ENCODE results near the gene TRIOBP. TPM values are rescaled to one million over a fixed set of nuclear protein-coding genes. Genes with fewer than 3 reads are reported as not detected.

TRIOBP gene
- total and polyA plus RNA-seq, 2 donors from 2014 or later, result 32.1 to 125 TPM

DNA sequence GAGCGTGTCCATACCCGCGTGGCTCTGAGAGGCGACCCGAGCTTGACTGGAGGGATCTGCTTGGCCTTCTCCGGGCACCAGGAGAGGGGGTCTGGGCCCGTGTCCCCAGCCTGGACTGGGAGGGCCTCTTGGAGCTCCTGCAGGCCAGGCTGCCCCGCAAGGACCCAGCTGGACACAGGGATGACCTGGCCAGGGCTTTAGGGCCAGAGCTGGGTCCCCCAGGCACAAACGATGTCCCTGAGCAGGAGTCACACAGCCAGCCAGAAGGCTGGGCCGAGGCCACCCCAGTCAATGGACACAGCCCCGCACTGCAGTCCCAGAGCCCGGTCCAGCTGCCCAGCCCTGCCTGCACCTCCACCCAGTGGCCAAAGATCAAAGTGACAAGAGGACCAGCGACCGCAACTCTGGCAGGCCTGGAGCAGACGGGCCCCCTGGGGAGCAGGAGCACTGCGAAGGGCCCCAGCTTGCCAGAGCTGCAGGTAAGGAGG lies 38.2 kb downstream of the TRIOBP start:
- Histone ChIP-seq H3K9me3 (ENCODE audit: control insufficient read depth in 2 of 3, insufficient read depth in 1 of 3, low read length in 3 of 3) (no peaks in the 10 kb centered on the region), H3K4me3 (ENCODE audit: low read length in 3 of 3) (no peak overlapping the region), H3K27me3 (ENCODE audit: control insufficient read depth, insufficient read depth, low read length) (no peaks in the 10 kb centered on the region), H3K9ac (ENCODE audit: low read length in 3 of 3) (no peak overlapping the region), H3K4me1 (ENCODE audit: control insufficient read depth in 2 of 3, insufficient read depth in 2 of 3, low read depth in 1 of 3, low read length in 3 of 3) (peaks cover 0 to 2% (median 0%) of the 10 kb centered on the region in 3 donors), H3K27ac (ENCODE audit: low read depth in 2 of 2, low read length in 2 of 2) (no peak overlapping the region), H3K36me3 (ENCODE audit: control insufficient read depth in 2 of 3, insufficient read depth in 3 of 3, low read length in 3 of 3) (no peaks in the 10 kb centered on the region)
- FAIRE-seq (no peak), DNase-seq (peak in 4 of 5 donors; percentile 47 to 73 (median 60))
- TF ChIP-seq, protein P1, sequence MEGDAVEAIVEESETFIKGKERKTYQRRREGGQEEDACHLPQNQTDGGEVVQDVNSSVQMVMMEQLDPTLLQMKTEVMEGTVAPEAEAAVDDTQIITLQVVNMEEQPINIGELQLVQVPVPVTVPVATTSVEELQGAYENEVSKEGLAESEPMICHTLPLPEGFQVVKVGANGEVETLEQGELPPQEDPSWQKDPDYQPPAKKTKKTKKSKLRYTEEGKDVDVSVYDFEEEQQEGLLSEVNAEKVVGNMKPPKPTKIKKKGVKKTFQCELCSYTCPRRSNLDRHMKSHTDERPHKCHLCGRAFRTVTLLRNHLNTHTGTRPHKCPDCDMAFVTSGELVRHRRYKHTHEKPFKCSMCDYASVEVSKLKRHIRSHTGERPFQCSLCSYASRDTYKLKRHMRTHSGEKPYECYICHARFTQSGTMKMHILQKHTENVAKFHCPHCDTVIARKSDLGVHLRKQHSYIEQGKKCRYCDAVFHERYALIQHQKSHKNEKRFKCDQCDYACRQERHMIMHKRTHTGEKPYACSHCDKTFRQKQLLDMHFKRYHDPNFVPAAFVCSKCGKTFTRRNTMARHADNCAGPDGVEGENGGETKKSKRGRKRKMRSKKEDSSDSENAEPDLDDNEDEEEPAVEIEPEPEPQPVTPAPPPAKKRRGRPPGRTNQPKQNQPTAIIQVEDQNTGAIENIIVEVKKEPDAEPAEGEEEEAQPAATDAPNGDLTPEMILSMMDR (IDR thresholded peaks at IDR 0.05; ENCODE audit: borderline replicate concordance, extremely low read depth, insufficient read depth), result peak; percentile 47
- intact Hi-C loops (cut with DNase I), result no loop called here

DNA sequence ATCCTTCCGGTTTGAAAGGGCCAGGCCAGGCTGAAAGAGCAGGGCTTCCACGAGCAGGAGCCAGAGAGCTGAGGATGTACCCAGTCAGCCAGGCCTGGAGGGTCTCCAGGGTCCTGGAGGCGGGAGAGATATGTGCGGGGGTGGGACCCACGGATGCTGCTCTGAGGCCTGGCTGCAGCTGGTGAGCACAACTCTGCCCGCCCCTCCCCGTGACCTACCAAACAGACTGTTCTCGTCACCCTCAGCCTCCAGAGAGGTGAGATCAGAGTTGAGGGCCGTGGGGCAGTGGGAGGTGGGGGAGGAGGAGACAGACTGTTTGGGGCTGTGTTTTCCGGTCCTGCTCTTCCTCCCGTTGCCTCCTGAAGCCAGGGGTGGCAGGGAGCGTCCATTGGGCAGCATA lies 42.2 kb downstream of the TRIOBP start:
- DNase-seq (peak; percentile 85 to 93 (median 89)), FAIRE-seq (no peak)
- TF ChIP-seq, protein P1 (IDR thresholded peaks at IDR 0.05; ENCODE audit: borderline replicate concordance, extremely low read depth, insufficient read depth), result no peak
- intact Hi-C loops (cut with DNase I), result no loop called here
- H3K4me3 ChIP-seq (ENCODE audit: low read length in 3 of 3), result no peak overlapping the region
- H3K9me3 ChIP-seq (ENCODE audit: control insufficient read depth in 2 of 3, insufficient read depth in 1 of 3, low read length in 3 of 3), result no peaks in the 10 kb centered on the region
- no peaks in the 10 kb centered on the region for H3K36me3 ChIP-seq (ENCODE audit: control insufficient read depth in 2 of 3, insufficient read depth in 3 of 3, low read length in 3 of 3)
- H3K4me1 ChIP-seq (ENCODE audit: control insufficient read depth in 2 of 3, insufficient read depth in 2 of 3, low read depth in 1 of 3, low read length in 3 of 3), result peaks cover 0 to 5% (median 2%) of the 10 kb centered on the region in 3 donors
- H3K9ac ChIP-seq (ENCODE audit: low read length in 3 of 3), result no peak overlapping the region
- no peaks in the 10 kb centered on the region for H3K27me3 ChIP-seq (ENCODE audit: control insufficient read depth, insufficient read depth, low read length)
- H3K27ac ChIP-seq (ENCODE audit: low read depth in 2 of 2, low read length in 2 of 2), result no peak overlapping the region

DNA sequence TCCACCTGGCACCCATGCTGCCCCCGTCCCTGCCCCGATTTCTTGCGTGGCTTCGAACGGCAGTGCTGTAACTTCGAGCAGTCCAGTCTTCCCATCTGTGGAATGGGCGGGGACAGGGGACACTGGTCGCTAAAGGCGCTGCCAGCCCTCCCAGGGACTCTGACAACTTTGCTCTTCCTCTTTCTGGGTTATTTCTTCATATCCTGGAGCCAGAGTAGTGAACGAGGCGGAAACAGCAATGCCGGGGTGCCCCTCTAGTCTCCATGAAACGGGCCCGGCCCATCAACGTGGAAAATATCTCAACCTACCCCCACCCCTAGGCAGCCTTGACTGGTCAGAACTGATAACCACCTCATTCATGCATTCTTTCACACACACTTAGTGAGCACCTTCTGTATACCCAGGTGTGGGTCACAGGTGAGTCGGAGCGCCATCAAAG lies 42.8 kb downstream of the TRIOBP start:
- no peak overlapping the region for H3K4me3 ChIP-seq (ENCODE audit: low read length in 3 of 3)
- H3K4me1 ChIP-seq (ENCODE audit: control insufficient read depth in 2 of 3, insufficient read depth in 2 of 3, low read depth in 1 of 3, low read length in 3 of 3), result peaks cover 0 to 5% (median 2%) of the 10 kb centered on the region in 3 donors
- intact Hi-C loops (cut with DNase I), result no loop called here
- no peaks in the 10 kb centered on the region for H3K36me3 ChIP-seq (ENCODE audit: control insufficient read depth in 2 of 3, insufficient read depth in 3 of 3, low read length in 3 of 3)
- TF ChIP-seq, protein P1 (IDR thresholded peaks at IDR 0.05; ENCODE audit: borderline replicate concordance, extremely low read depth, insufficient read depth), result no peak
- no peak overlapping the region for H3K9ac ChIP-seq (ENCODE audit: low read length in 3 of 3)
- no peaks in the 10 kb centered on the region for H3K27me3 ChIP-seq (ENCODE audit: control insufficient read depth, insufficient read depth, low read length)
- DNase-seq (no peak), FAIRE-seq (no peak)
- no peaks in the 10 kb centered on the region for H3K9me3 ChIP-seq (ENCODE audit: control insufficient read depth in 2 of 3, insufficient read depth in 1 of 3, low read length in 3 of 3)
- no peak overlapping the region for H3K27ac ChIP-seq (ENCODE audit: low read depth in 2 of 2, low read length in 2 of 2)

Data from kidney (tissue), 14 donors.